IMR-90 (cell line): ENCODE data around the gene PADI2. TPM values are rescaled to one million over a fixed set of nuclear protein-coding genes. Genes with fewer than 3 reads are reported as not detected.

Experiments used
- ATAC-seq: fragments of 200-7000 bp; cut with Tn5 transposase; 2 replicates; pipeline ENCODE4 v1.9.1; 2020; ENCODE audit warnings: low read depth, mild to moderate bottlenecking, moderate library complexity
- BruUV-seq: library from RNA; stranded (reverse); fragments of 400-500 nt; replicated peaks from 2 replicates; lab custom pipeline; 2021; lab: Mats Ljungman, UMichigan
- CTCF ChIA-PET: fragments of 300-600 bp; formaldehyde crosslinking; extraction: SDS; loops from one replicate; lab custom pipeline; 2021; ENCODE audit warnings: antibody characterized with exemption; lab: Yijun Ruan, JAX
- POLR2A ChIA-PET: fragments of 300-600 bp; sonication (Branson Sonifier 250); formaldehyde crosslinking; loops from one replicate; lab custom pipeline; 2022; ENCODE audit warnings: antibody characterized with exemption; ENCODE audit not compliant: unreplicated experiment; lab: Charles Lee
- DNase-seq: peaks from one replicate; pipeline ENCODE4 v3.0.0; 2013
- H2AFZ ChIP-seq: replicated peaks from 2 replicates; pipeline ENCODE3; 2013; ENCODE audit warnings: low read length, mild to moderate bottlenecking; ENCODE audit not compliant: poor library complexity
- H2AK5ac ChIP-seq: 2 replicates; pipeline ENCODE4 v1.6.1; 2013; ENCODE audit warnings: low read depth, low read length, inconsistent platforms
- H2AK9ac ChIP-seq: replicated peaks from 2 replicates; pipeline ENCODE3; 2013; ENCODE audit warnings: mild to moderate bottlenecking, low read depth, low read length, moderate library complexity; ENCODE audit not compliant: poor library complexity
- H2BK120ac ChIP-seq: 2 replicates; pipeline ENCODE4 v1.6.1; 2013; ENCODE audit warnings: low read depth, low read length, inconsistent platforms
- H2BK15ac ChIP-seq: 3 replicates; pipeline ENCODE4 v1.6.1; 2013; ENCODE audit warnings: low read depth, low read length, inconsistent platforms
- H2BK20ac ChIP-seq: 2 replicates; pipeline ENCODE4 v1.6.1; 2013; ENCODE audit warnings: low read depth, mild to moderate bottlenecking, inconsistent platforms, low read length, moderate library complexity
- H2BK5ac ChIP-seq: 2 replicates; pipeline ENCODE4 v1.6.1; 2013; ENCODE audit warnings: mild to moderate bottlenecking, low read depth, low read length, inconsistent platforms; ENCODE audit not compliant: poor library complexity, severe bottlenecking
- H3K14ac ChIP-seq: replicated peaks from 2 replicates; pipeline ENCODE4 v1.6.1; 2013; ENCODE audit warnings: low read depth, low read length, inconsistent platforms
- H3K18ac ChIP-seq: 2 replicates; pipeline ENCODE4 v1.6.1; 2013; ENCODE audit warnings: low read depth, low read length, control low read depth
- H3K23ac ChIP-seq: 2 replicates; pipeline ENCODE4 v1.6.1; 2013; ENCODE audit warnings: low read depth, low read length, inconsistent platforms
- H3K27ac ChIP-seq: 2 replicates; pipeline ENCODE4 v1.5.1; 2013; ENCODE audit warnings: mild to moderate bottlenecking, control low read depth, low read length; ENCODE audit not compliant: insufficient read depth
- H3K27me3 ChIP-seq: 2 replicates; pipeline ENCODE4 v1.6.1; 2013; ENCODE audit warnings: low read length; ENCODE audit not compliant: control insufficient read depth, insufficient read depth
- H3K36me3 ChIP-seq: 2 replicates; pipeline ENCODE4 v1.6.1; 2013; ENCODE audit warnings: low read length, mixed read lengths; ENCODE audit not compliant: control insufficient read depth, insufficient read depth
- H3K4ac ChIP-seq: 2 replicates; pipeline ENCODE4 v1.6.1; 2013; ENCODE audit warnings: low read depth, low read length, inconsistent platforms
- H3K4me1 ChIP-seq: 2 replicates; pipeline ENCODE4 v1.6.1; 2013; ENCODE audit warnings: low read length, mixed read lengths; ENCODE audit not compliant: control insufficient read depth, insufficient read depth
- H3K4me2 ChIP-seq: 2 replicates; pipeline ENCODE4 v1.6.1; 2013; ENCODE audit warnings: low read depth, mild to moderate bottlenecking, control low read depth, low read length, moderate library complexity
- H3K4me3 ChIP-seq: 2 replicates; pipeline ENCODE4 v1.5.1; 2013; ENCODE audit warnings: low read depth, mild to moderate bottlenecking, control low read depth, low read length, moderate library complexity; ENCODE audit not compliant: insufficient read depth
- H3K56ac ChIP-seq: 2 replicates; pipeline ENCODE4 v1.6.1; 2013; ENCODE audit warnings: low read length, inconsistent platforms; ENCODE audit not compliant: insufficient read depth; ENCODE audit errors: extremely low read depth
- H3K79me1 ChIP-seq, 2 experiments: 2 replicates each; pipeline ENCODE4 v1.6.1; 2013; ENCODE audit warnings: low read length in 2 of 2, inconsistent platforms in 1 of 2, low read depth in 1 of 2
- H3K9ac ChIP-seq: 2 replicates; pipeline ENCODE4 v1.6.1; 2013; ENCODE audit warnings: low read depth, low read length, control low read depth
- H3K9me1 ChIP-seq: 2 replicates; pipeline ENCODE4 v1.6.1; 2013; ENCODE audit warnings: low read length, inconsistent platforms; ENCODE audit not compliant: insufficient read depth
- H3K9me3 ChIP-seq: 2 replicates; pipeline ENCODE4 v1.6.1; 2013; ENCODE audit warnings: low read length; ENCODE audit not compliant: control insufficient read depth, insufficient read depth
- H4K20me1 ChIP-seq: 2 replicates; pipeline ENCODE4 v1.6.1; 2013; ENCODE audit warnings: low read length, inconsistent platforms; ENCODE audit not compliant: insufficient read depth
- H4K5ac ChIP-seq: 2 replicates; pipeline ENCODE4 v1.6.1; 2013; ENCODE audit warnings: mild to moderate bottlenecking, low read depth, low read length, control low read depth
- H4K8ac ChIP-seq, 2 experiments: 2 replicates each; pipeline ENCODE4 v1.6.1; 2013; ENCODE audit warnings: low read depth in 2 of 2, low read length in 2 of 2, control low read depth in 1 of 2, inconsistent platforms in 1 of 2
- H4K91ac ChIP-seq: 2 replicates; pipeline ENCODE4 v1.6.1; 2013; ENCODE audit warnings: low read depth, low read length, inconsistent platforms; ENCODE audit not compliant: insufficient read depth
- BHLHE40 ChIP-seq: fragments of 150-350 bp; IDR thresholded peaks from 2 replicates; pipeline ENCODE4 v1.6.1; 2016; ENCODE audit warnings: mild to moderate bottlenecking, low read depth, low read length
- CEBPB ChIP-seq: IDR thresholded peaks from 2 replicates; pipeline ENCODE4 v1.6.1; 2012; ENCODE audit warnings: low read depth, low read length, improper control_type of control experiment
- CHD1 ChIP-seq: IDR thresholded peaks from 2 replicates; pipeline ENCODE4 v1.6.1; 2012; ENCODE audit warnings: low read depth, low read length, improper control_type of control experiment
- CTCF ChIP-seq: conservative IDR thresholded peaks from 2 replicates; pipeline ENCODE4 v1.5.1; 2012; ENCODE audit warnings: mild to moderate bottlenecking, low read depth, low read length, improper control_type of control experiment
- FOS ChIP-seq: fragments of 150-350 bp; IDR thresholded peaks from 2 replicates; pipeline ENCODE4 v1.6.1; 2016; ENCODE audit warnings: low read depth, low read length
- MAFK ChIP-seq: IDR thresholded peaks from 2 replicates; pipeline ENCODE4 v1.6.1; 2012; ENCODE audit warnings: low read depth, low read length, improper control_type of control experiment
- MAZ ChIP-seq: IDR thresholded peaks from 2 replicates; pipeline ENCODE4 v1.6.1; 2012; ENCODE audit warnings: low read depth, mild to moderate bottlenecking, low read length, improper control_type of control experiment, moderate library complexity, borderline replicate concordance
- MXI1 ChIP-seq: IDR thresholded peaks from 2 replicates; pipeline ENCODE4 v1.6.1; 2012; ENCODE audit warnings: low read depth, mild to moderate bottlenecking, low read length, moderate library complexity, borderline replicate concordance
- NFE2L2 ChIP-seq: fragments of 150-350 bp; IDR thresholded peaks from 2 replicates; pipeline ENCODE4 v1.6.1; 2016; ENCODE audit warnings: low read depth, mild to moderate bottlenecking, low read length
- POLR2A ChIP-seq: IDR thresholded peaks from 2 replicates; pipeline ENCODE4 v1.6.1; 2012; ENCODE audit warnings: mild to moderate bottlenecking, low read depth, low read length
- RAD21 ChIP-seq: IDR thresholded peaks from 2 replicates; pipeline ENCODE4 v1.6.1; 2012; ENCODE audit warnings: low read length, improper control_type of control experiment
- RCOR1 ChIP-seq: IDR thresholded peaks from 2 replicates; pipeline ENCODE4 v1.6.1; 2012; ENCODE audit warnings: mild to moderate bottlenecking, low read length, improper control_type of control experiment; ENCODE audit not compliant: insufficient replicate concordance
- RFX5 ChIP-seq: IDR thresholded peaks from 2 replicates; pipeline ENCODE4 v1.8.0; 2012; ENCODE audit warnings: low read depth, mild to moderate bottlenecking, low read length, moderate library complexity
- SMC3 ChIP-seq: fragments of 150-350 bp; IDR thresholded peaks from 2 replicates; pipeline ENCODE4 v1.6.1; 2016; ENCODE audit warnings: low read depth, mild to moderate bottlenecking, antibody characterized with exemption, low read length, moderate library complexity
- USF2 ChIP-seq: fragments of 150-350 bp; IDR thresholded peaks from 2 replicates; pipeline ENCODE4 v1.6.1; 2017; ENCODE audit warnings: mild to moderate bottlenecking, antibody characterized with exemption, low read length, low read depth
- WGBS, 2 experiments: methylation state at CpG; one replicate each; pipeline versions ENCODE4 v1.1.5 to v1.1.7; 2013; ENCODE audit warnings: missing lambda C conversion rate in 2 of 2; ENCODE audit not compliant: insufficient read length in 1 of 2; ENCODE audit errors: extremely low coverage in 2 of 2; 5-methylcytosine and 5-hydroxymethylcytosine counted together
- dilution Hi-C: fragments of 300-500 bp; cut with HindIII; formaldehyde crosslinking; loops from one replicate; pipeline ENCODE4 v1.14.3; 2018; ENCODE audit warnings: low sequenced_read_pairs; ENCODE audit not compliant: unreplicated experiment
- in situ Hi-C: fragments of 300-500 bp; cut with MboI; formaldehyde crosslinking; loops from 3 replicates; pipeline ENCODE4 v1.14.3; 2019; ENCODE audit warnings: low sequenced_read_pairs, inconsistent platforms, mixed read lengths
- intact Hi-C: fragments of 100-400 bp; cut with micrococcal nuclease; formaldehyde crosslinking; loops from 2 replicates; pipeline ENCODE4 v1.10.0; 2022
- polyA plus RNA-seq, 3 experiments: library from polyadenylated mRNA; depleted of rRNA; stranded (reverse); fragments of >200 nt; gene quantifications; 2 replicates each; pipeline ENCODE4 v1.2.3, GENCODE V29; 2012; ENCODE audit warnings: low replicate concordance in 1 of 3
- total RNA-seq: library from RNA; depleted of rRNA; stranded (reverse); fragments of >200 nt; gene quantifications from 2 replicates; pipeline ENCODE4 v1.2.3, GENCODE V29; 2012

The PADI2 gene
- total and polyA plus RNA-seq, 2 of the 4 experiments (the other 2 are of a cell fraction), result not detected

GRCh38 chr1:17128361-17128760 lies 9.1 kb upstream of the PADI2 start:
- Histone ChIP-seq H2AFZ (no peak overlapping the region), H3K18ac (peak overlapping the region; percentile 73; the same call in 1 of the 2 replicates), H2AK5ac (no peak overlapping the region), H4K5ac (no peak overlapping the region), H3K4me1 (peaks cover 7% of the 10 kb centered on the region), H3K27me3 (peaks cover 2% of the 10 kb centered on the region; the same call in 1 of the 2 replicates), H2BK120ac (peak overlapping the region; percentile 98), H3K9ac (no peak overlapping the region), H2BK15ac (no peak overlapping the region), H4K20me1 (no peaks in the 10 kb centered on the region), H2BK5ac (peak overlapping the region; percentile 99), H4K91ac (peak overlapping the region; percentile 98; the same call in 1 of the 2 replicates), H4K8ac (peak overlapping the region; percentile 78 to 94; a peak in 3 of 4 replicates), H3K9me3 (no peaks in the 10 kb centered on the region), H2AK9ac (no peak overlapping the region), H3K27ac (peak overlapping the region; percentile 64), H3K23ac (no peak overlapping the region), H3K36me3 (no peaks in the 10 kb centered on the region), H3K4ac (peak overlapping the region; percentile 95; the same call in 1 of the 2 replicates), H2BK20ac (0 out of 2 replicates have a peak overlapping the region, but pooled peaks have one; percentile 97), H3K14ac (no peak overlapping the region), H3K4me2 (no peak overlapping the region), H3K56ac (peak overlapping the region; percentile 87; the same call in 1 of the 2 replicates), H3K79me1 (no peaks in the 10 kb centered on the region), H3K4me3 (no peak overlapping the region), H3K9me1 (peaks cover 3% of the 10 kb centered on the region; the same call in 1 of the 2 replicates)
- intact Hi-C loops, result loop anchor here (1.0 kb wide), 2 partner anchors 40 to 62 kb away; no protein-coding TSS in a partner anchor
- ATAC-seq (peak; percentile 83), DNase-seq (peak; percentile 91)
- dilution Hi-C loops, result no loop called here
- no TSS peak for BruUV-seq
- WGBS, 2 experiments, result no CpG with 5 or more reads among the region's 5 CpGs
- in situ Hi-C loops, result loop anchor here (5.0 kb wide), 3 partner anchors 109 to 279 kb away; no protein-coding TSS in a partner anchor
- CTCF ChIA-PET, result interaction anchor here (0.6 to 0.9 kb wide), 2 partner anchors 109 to 146 kb away, joined by 3 read pairs; no protein-coding TSS in a partner anchor
- POLR2A ChIA-PET, result interaction anchor here (0.6 to 1.3 kb wide), 2 partner anchors 39 to 42 kb away, joined by 3 to 5 read pairs; no protein-coding TSS in a partner anchor
- TF ChIP-seq FOS (peak; percentile 82), MAZ (no peak), POLR2A (no peak), SMC3 (no peak), CTCF (no peak), USF2 (no peak), MAFK (no peak), RAD21 (no peak), RCOR1 (peak; percentile 56), MXI1 (no peak), CHD1 (no peak), NFE2L2 (peak; percentile 3; the same call in 1 of the 2 replicates), BHLHE40 (peak; percentile 60; the same call in 1 of the 2 replicates), CEBPB (no peak), RFX5 (peak; percentile 52; the same call in 1 of the 2 replicates)
